GM19193 (cell line): ENCODE data around the gene DOCK9.

ENCODE experiments used
- POLR2A ChIP-seq: IDR thresholded peaks from 4 replicates; pipeline ENCODE4 v1.6.1; 2011; ENCODE audit not compliant: insufficient read depth, insufficient read length; ENCODE audit errors: extremely low read depth

DOCK9 gene

GRCh38 chr13:98977568-98978265, at the start of gene DOCK9:
Gene DOCK9 (minus strand): TSS chr13:98978064. CDS start chr13:98977909, 155 bp downstream.
- no peak for TF ChIP-seq POLR2A

GRCh38 chr13:99027260-99027659, 49.4 kb upstream of the DOCK9 start:
- TF ChIP-seq POLR2A, result no peak

GRCh38 chr13:99022941-99023340, 45.1 kb upstream of the DOCK9 start:
- TF ChIP-seq POLR2A, result no peak

- TF ChIP-seq POLR2A, result no peak
Observed at GRCh38 chr13:99018418-99019180, 40.7 kb upstream of the DOCK9 start.

- no peak for TF ChIP-seq POLR2A
Observed at GRCh38 chr13:99015606-99016490, 38.0 kb upstream of the DOCK9 start.

- TF ChIP-seq POLR2A, result no peak
Observed at GRCh38 chr13:99014522-99014921, 36.7 kb upstream of the DOCK9 start.

- no peak for TF ChIP-seq POLR2A
Observed at GRCh38 chr13:99013951-99014350, 36.1 kb upstream of the DOCK9 start.

- no peak for TF ChIP-seq POLR2A
Observed at GRCh38 chr13:99012539-99012938, 34.7 kb upstream of the DOCK9 start.

- no peak for TF ChIP-seq POLR2A
Observed at GRCh38 chr13:99009987-99010551, 32.2 kb upstream of the DOCK9 start.

- no peak for TF ChIP-seq POLR2A
Observed at GRCh38 chr13:99008577-99008976, 30.7 kb upstream of the DOCK9 start.

- TF ChIP-seq POLR2A, result no peak
Observed at GRCh38 chr13:99007414-99007986, 29.6 kb upstream of the DOCK9 start.

GRCh38 chr13:99005609-99006008, 27.7 kb upstream of the DOCK9 start:
- no peak for TF ChIP-seq POLR2A

GRCh38 chr13:99004978-99005377, 27.1 kb upstream of the DOCK9 start:
- no peak for TF ChIP-seq POLR2A

GRCh38 chr13:99003851-99004471, 26.1 kb upstream of the DOCK9 start:
- no peak for TF ChIP-seq POLR2A
